ENCODE data around the gene ZNF574. TPM values are rescaled to one million over a fixed set of nuclear protein-coding genes. Genes with fewer than 3 reads are reported as not detected.

The ZNF574 gene
- total RNA-seq, 1 donor from 2014 or later, result 20.0 TPM

DNA sequence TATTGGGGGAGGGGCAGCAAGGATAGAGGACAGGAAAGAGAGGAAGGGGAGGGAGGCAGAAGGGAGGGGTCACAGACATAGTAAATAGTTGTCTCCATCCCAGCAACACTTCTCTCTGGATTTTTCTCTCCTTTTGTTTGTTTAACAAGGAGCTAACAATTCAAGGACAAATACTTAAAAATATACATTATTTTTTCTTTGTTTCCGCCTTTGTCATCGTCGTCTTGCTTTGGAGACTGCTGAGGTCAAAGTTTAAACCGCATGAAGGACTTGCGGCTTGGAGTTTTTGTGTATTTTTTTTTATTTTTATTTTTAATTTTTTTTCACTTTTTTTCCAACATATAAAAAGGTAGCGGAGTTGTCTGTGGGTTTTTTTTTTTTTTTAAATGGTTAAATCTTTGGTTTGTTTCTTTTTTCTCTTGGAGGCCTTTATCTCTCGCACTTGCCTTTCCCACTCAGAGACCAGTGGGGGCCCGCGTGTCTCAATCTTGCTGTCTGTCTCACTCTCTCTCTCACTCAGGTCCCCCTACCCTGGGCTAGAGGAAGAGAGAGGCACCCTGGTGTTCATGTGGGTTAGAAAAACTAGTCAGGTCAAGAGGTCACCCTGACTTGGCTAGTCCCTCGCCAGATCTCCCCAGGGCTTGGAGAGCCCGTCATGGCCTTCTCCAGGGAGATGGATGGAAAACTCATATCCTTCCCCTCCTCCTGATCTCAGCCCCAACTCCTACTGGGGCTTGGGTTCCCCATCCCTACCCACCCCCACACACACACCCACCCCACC lies 11.0 kb downstream of the ZNF574 start:
- Mint-ChIP-seq H3K27ac (ENCODE audit: unreplicated experiment) (peak overlapping the region; percentile 84), H3K36me3 (ENCODE audit: low read depth, unreplicated experiment) (peaks cover 5% of the 10 kb centered on the region), H3K4me3 (ENCODE audit: unreplicated experiment) (no peak overlapping the region), H3K4me1 (ENCODE audit: low read depth, unreplicated experiment) (peaks cover 32% of the 10 kb centered on the region), H3K27me3 (ENCODE audit: low read depth, unreplicated experiment) (no peaks in the 10 kb centered on the region), H3K9me3 (ENCODE audit: unreplicated experiment) (no peaks in the 10 kb centered on the region)
- H2AFZ ChIP-seq (ENCODE audit: low read depth, low read length), result no peak overlapping the region
- H3K4me3 ChIP-seq (ENCODE audit: insufficient read depth, low read depth, low read length), result no peak overlapping the region
- DNase-seq (ENCODE audit: low read depth) (no peak), FAIRE-seq (no peak)
- peaks cover 4% of the 10 kb centered on the region for H3K79me2 ChIP-seq (ENCODE audit: insufficient read depth, low read length)
- no peaks in the 10 kb centered on the region for H3K9me3 ChIP-seq (ENCODE audit: insufficient read depth, low read depth, low read length)
- H3K4me1 ChIP-seq (ENCODE audit: insufficient read depth, low read length), result peaks cover 21% of the 10 kb centered on the region
- no peaks in the 10 kb centered on the region for H3K27me3 ChIP-seq (ENCODE audit: insufficient read depth, low read length)
- no peak overlapping the region for H3K27ac ChIP-seq (ENCODE audit: low read depth, low read length)
- no peak overlapping the region for H3K9ac ChIP-seq (ENCODE audit: low read length)
- H3K36me3 ChIP-seq (ENCODE audit: insufficient read depth, low read length), result peaks cover 2% of the 10 kb centered on the region
- peaks cover 11% of the 10 kb centered on the region for H4K20me1 ChIP-seq (ENCODE audit: insufficient read depth, low read length)
- no peak for TF ChIP-seq EZH2 (IDR thresholded peaks at IDR 0.05; ENCODE audit: insufficient read depth, low read length)
- TF ChIP-seq, protein P1, sequence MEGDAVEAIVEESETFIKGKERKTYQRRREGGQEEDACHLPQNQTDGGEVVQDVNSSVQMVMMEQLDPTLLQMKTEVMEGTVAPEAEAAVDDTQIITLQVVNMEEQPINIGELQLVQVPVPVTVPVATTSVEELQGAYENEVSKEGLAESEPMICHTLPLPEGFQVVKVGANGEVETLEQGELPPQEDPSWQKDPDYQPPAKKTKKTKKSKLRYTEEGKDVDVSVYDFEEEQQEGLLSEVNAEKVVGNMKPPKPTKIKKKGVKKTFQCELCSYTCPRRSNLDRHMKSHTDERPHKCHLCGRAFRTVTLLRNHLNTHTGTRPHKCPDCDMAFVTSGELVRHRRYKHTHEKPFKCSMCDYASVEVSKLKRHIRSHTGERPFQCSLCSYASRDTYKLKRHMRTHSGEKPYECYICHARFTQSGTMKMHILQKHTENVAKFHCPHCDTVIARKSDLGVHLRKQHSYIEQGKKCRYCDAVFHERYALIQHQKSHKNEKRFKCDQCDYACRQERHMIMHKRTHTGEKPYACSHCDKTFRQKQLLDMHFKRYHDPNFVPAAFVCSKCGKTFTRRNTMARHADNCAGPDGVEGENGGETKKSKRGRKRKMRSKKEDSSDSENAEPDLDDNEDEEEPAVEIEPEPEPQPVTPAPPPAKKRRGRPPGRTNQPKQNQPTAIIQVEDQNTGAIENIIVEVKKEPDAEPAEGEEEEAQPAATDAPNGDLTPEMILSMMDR (IDR thresholded peaks at IDR 0.05; ENCODE audit: insufficient read depth, low read depth, low read length), result no peak
- H3K4me2 ChIP-seq (ENCODE audit: low read length), result no peak overlapping the region

- peak overlapping the region; percentile 98 for H3K27ac Mint-ChIP-seq (ENCODE audit: unreplicated experiment)
Observed at GRCh38 chr19:42088471-42089190, 12.7 kb downstream of the ZNF574 start.

More at GRCh38 chr19:42088471-42089190, 12.7 kb downstream of the ZNF574 start:
- no peaks in the 10 kb centered on the region for H3K9me3 Mint-ChIP-seq (ENCODE audit: unreplicated experiment)
- no peak for FAIRE-seq
- TF ChIP-seq EZH2 (IDR thresholded peaks at IDR 0.05; ENCODE audit: insufficient read depth, low read length), result no peak
- TF ChIP-seq, protein P1 (IDR thresholded peaks at IDR 0.05; ENCODE audit: insufficient read depth, low read depth, low read length), result no peak
- no peaks in the 10 kb centered on the region for H3K79me2 ChIP-seq (ENCODE audit: insufficient read depth, low read length)
- peak overlapping the region; percentile 84 for H3K27ac ChIP-seq (ENCODE audit: low read depth, low read length)
- H3K27me3 ChIP-seq (ENCODE audit: insufficient read depth, low read length), result no peaks in the 10 kb centered on the region
- peaks cover 30% of the 10 kb centered on the region for H3K4me1 Mint-ChIP-seq (ENCODE audit: low read depth, unreplicated experiment)
- H2AFZ ChIP-seq (ENCODE audit: low read depth, low read length), result peak overlapping the region; percentile 83
- H3K4me1 ChIP-seq (ENCODE audit: insufficient read depth, low read length), result peaks cover 21% of the 10 kb centered on the region
- no peak overlapping the region for H3K4me3 Mint-ChIP-seq (ENCODE audit: unreplicated experiment)
- H3K4me3 ChIP-seq (ENCODE audit: insufficient read depth, low read depth, low read length), result peak overlapping the region; percentile 45
- no peaks in the 10 kb centered on the region for H3K27me3 Mint-ChIP-seq (ENCODE audit: low read depth, unreplicated experiment)
- no peaks in the 10 kb centered on the region for H3K9me3 ChIP-seq (ENCODE audit: insufficient read depth, low read depth, low read length)
- no peaks in the 10 kb centered on the region for H3K36me3 ChIP-seq (ENCODE audit: insufficient read depth, low read length)
- peak overlapping the region; percentile 85 for H3K4me2 ChIP-seq (ENCODE audit: low read length)
- H3K9ac ChIP-seq (ENCODE audit: low read length), result peak overlapping the region; percentile 70
- DNase-seq (ENCODE audit: low read depth), result peak; percentile 78
- peaks cover 5% of the 10 kb centered on the region for H3K36me3 Mint-ChIP-seq (ENCODE audit: low read depth, unreplicated experiment)
- H4K20me1 ChIP-seq (ENCODE audit: insufficient read depth, low read length), result peaks cover 4% of the 10 kb centered on the region

All from astrocyte (in vitro differentiated cells and primary cell).